ENCODE measurements around the gene SLC22A4. TPM values are rescaled to one million over a fixed set of nuclear protein-coding genes. Genes with fewer than 3 reads are reported as not detected.

Gene SLC22A4
- total RNA-seq, 1 experiment from 2014 or later = 1.5 TPM

DNA sequence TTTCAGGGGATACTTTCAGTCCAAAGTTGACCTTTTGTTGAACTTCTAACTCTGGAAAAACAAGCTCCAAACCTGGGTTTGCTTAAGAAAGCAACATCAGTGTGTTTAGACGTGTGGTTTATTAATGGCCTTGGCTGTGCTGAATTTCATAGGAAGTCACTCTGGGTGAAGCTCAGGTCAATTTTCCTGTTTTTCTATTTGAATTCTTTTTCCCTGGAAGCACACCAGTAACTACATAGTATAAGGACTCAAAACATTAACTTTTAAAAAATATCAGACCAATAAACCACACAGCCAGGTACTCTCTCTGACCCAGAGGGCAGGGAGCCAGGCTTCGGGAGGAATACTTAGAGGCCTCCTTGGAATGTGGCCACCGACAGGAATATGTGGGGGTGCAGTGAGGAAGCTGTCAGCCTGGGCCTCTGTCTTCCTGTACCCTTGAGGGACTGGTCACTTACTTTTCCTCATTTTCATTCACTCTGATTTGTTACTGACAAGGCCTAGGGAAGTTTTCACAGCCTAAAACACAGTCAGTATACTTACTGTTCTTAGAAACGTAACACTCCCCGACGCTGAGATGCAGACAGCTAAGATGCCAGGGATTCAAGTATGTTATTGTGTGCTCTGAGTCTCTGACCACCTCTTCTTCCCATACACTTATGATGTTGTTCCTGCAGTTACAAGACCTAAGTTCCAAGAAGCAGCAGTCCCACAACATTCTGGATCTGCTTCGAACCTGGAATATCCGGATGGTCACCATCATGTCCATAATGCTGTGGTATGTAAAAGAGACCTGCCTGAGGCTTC, 94.3 kb downstream of the SLC22A4 start:
- CTCF ChIA-PET = interaction anchor here (0.5 to 4.2 kb wide), 4 partner anchors 23 to 179 kb away, joined by 3 to 20 read pairs (median 4); no protein-coding TSS in a partner anchor
- BruUV-seq (replicated peaks) = no TSS peak
- ATAC-seq (no peak), DNase-seq (ENCODE audit: low read depth, low spot score) (no peak)
- peak overlapping the region; percentile 45 for H3K27ac ChIP-seq (ENCODE audit: low read length)
- no peaks in the 10 kb centered on the region for H3K27me3 ChIP-seq (ENCODE audit: control insufficient read depth, insufficient read depth, low read length)
- no peak overlapping the region for H3K4me3 ChIP-seq (ENCODE audit: low read depth in 2 of 2, low read length in 2 of 2)
- in situ Hi-C loops (cut with HindIII; ENCODE audit: low pct_unique_long_range_greater_than_20kb, low sequenced_read_pairs) = loop anchor here (25.0 kb wide), 1 partner anchor 99 kb away; the partner anchor contains the start of gene IRF1
- H3K36me3 ChIP-seq (ENCODE audit: control insufficient read depth, insufficient read depth, low read length) = no peaks in the 10 kb centered on the region
- TF ChIP-seq REST (IDR thresholded peaks at IDR 0.05; ENCODE audit: insufficient read depth in 1 of 2, low read depth in 2 of 2, low read length in 1 of 2) (no peak), TCF7L2 (IDR thresholded peaks at IDR 0.05; ENCODE audit: low read depth, low read length) (no peak), POLR2AphosphoS5 (IDR thresholded peaks at IDR 0.05; ENCODE audit: low read depth, low read length) (no peak), SIN3A (IDR thresholded peaks at IDR 0.05; ENCODE audit: borderline replicate concordance, insufficient read depth, low read depth, low read length) (no peak), CTCF (IDR thresholded peaks at IDR 0.05) (no peak)
- H3K4me1 ChIP-seq (ENCODE audit: control insufficient read depth, insufficient read depth, low read length) = peaks cover 40% of the 10 kb centered on the region
- no peaks in the 10 kb centered on the region for H3K9me3 ChIP-seq (ENCODE audit: control insufficient read depth, insufficient read depth, low read depth, low read length)
- POLR2A ChIA-PET = interaction anchor here (1.0 kb wide), 1 partner anchor 27 kb away, joined by 6 read pairs; no protein-coding TSS in a partner anchor
- intact Hi-C loops (cut with micrococcal nuclease; ENCODE audit: unreplicated experiment) = loop anchor here (10.0 kb wide), 1 partner anchor 436 kb away; no protein-coding TSS in a partner anchor

DNA sequence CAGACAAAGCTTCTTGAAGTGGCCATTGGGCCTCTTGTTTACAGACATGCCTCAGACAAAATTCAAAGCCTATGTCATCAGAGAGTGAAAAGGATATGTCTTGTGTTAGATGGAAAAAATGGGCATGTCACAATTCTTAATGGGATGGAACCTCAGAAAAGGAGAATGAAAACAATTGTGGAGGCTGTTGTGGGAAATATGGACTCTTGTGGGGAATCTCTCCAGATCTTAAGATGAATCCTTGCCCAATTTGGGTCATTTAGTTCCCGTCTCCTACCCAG, 94.8 kb downstream of the SLC22A4 start:
- no TSS peak for BruUV-seq (replicated peaks)

More for the DNA sequence above, 94.8 kb downstream of the SLC22A4 start:
- Histone ChIP-seq H3K27me3 (ENCODE audit: control insufficient read depth, insufficient read depth, low read length) (no peaks in the 10 kb centered on the region), H3K36me3 (ENCODE audit: control insufficient read depth, insufficient read depth, low read length) (no peaks in the 10 kb centered on the region), H3K9me3 (ENCODE audit: control insufficient read depth, insufficient read depth, low read depth, low read length) (no peaks in the 10 kb centered on the region), H3K4me3 (ENCODE audit: low read depth in 2 of 2, low read length in 2 of 2) (no peak overlapping the region), H3K27ac (ENCODE audit: low read length) (peak overlapping the region; percentile 45), H3K4me1 (ENCODE audit: control insufficient read depth, insufficient read depth, low read length) (peaks cover 40% of the 10 kb centered on the region)
- intact Hi-C loops (cut with micrococcal nuclease; ENCODE audit: unreplicated experiment) (loop anchor here (10.0 kb wide), 1 partner anchor 436 kb away; no protein-coding TSS in a partner anchor), in situ Hi-C loops (cut with HindIII; ENCODE audit: low pct_unique_long_range_greater_than_20kb, low sequenced_read_pairs) (loop anchor here (25.0 kb wide), 1 partner anchor 98 kb away; the partner anchor contains the start of gene IRF1)
- ChIA-PET POLR2A (interaction anchor here (1.0 kb wide), 1 partner anchor 26 kb away, joined by 6 read pairs; no protein-coding TSS in a partner anchor), CTCF (interaction anchor here (0.5 to 4.2 kb wide), 4 partner anchors 22 to 179 kb away, joined by 3 to 20 read pairs (median 4); no protein-coding TSS in a partner anchor)
- no peak for TF ChIP-seq REST (IDR thresholded peaks at IDR 0.05; ENCODE audit: insufficient read depth in 1 of 2, low read depth in 2 of 2, low read length in 1 of 2)
- TF ChIP-seq CTCF (IDR thresholded peaks at IDR 0.05) = no peak
- TF ChIP-seq SIN3A (IDR thresholded peaks at IDR 0.05; ENCODE audit: borderline replicate concordance, insufficient read depth, low read depth, low read length) = no peak
- TF ChIP-seq POLR2AphosphoS5 (IDR thresholded peaks at IDR 0.05; ENCODE audit: low read depth, low read length) = no peak
- TF ChIP-seq TCF7L2 (IDR thresholded peaks at IDR 0.05; ENCODE audit: low read depth, low read length) = no peak
- DNase-seq (ENCODE audit: low read depth, low spot score) (no peak), ATAC-seq (no peak)

Measured in Panc1 (cell line).